GM23338 (cell line): ENCODE results near the gene SNTB2. TPM values are rescaled to one million over a fixed set of nuclear protein-coding genes. Genes with fewer than 3 reads are reported as not detected.

Source experiments
- ATAC-seq: fragments of 200-7000 bp; cut with Tn5 transposase; 3 replicates; pipeline ENCODE4 v1.9.1; 2020
- DNase-seq: peaks from one replicate; pipeline ENCODE4 v3.0.0-alpha.2; 2015; ENCODE audit warnings: low spot score
- H2AFZ ChIP-seq: fragments of 200-600 bp; sonication (generic); 2 replicates; pipeline ENCODE4 v1.8.0; 2016; ENCODE audit warnings: antibody characterized with exemption, mild to moderate bottlenecking, moderate library complexity
- H3F3A ChIP-seq: fragments of 200-600 bp; sonication (generic); replicated peaks from 2 replicates; pipeline ENCODE4 v1.8.0; 2017; ENCODE audit warnings: antibody characterized with exemption, mixed run types, low read depth
- H3K27ac ChIP-seq: fragments of 200-600 bp; sonication (generic); 2 replicates; pipeline ENCODE4 v1.6.1; 2016; ENCODE audit warnings: low read depth
- H3K27me3 ChIP-seq: fragments of 200-600 bp; sonication (generic); 2 replicates; pipeline ENCODE4 v1.8.0; 2016; ENCODE audit warnings: mild to moderate bottlenecking, mixed run types, moderate library complexity; ENCODE audit not compliant: insufficient read depth
- H3K36me3 ChIP-seq: fragments of 200-600 bp; sonication (generic); 2 replicates; pipeline ENCODE4 v1.8.0; 2016; ENCODE audit warnings: mild to moderate bottlenecking; ENCODE audit not compliant: insufficient read depth
- H3K4me1 ChIP-seq: fragments of 200-600 bp; sonication (generic); 2 replicates; pipeline ENCODE4 v1.8.0; 2016; ENCODE audit warnings: mild to moderate bottlenecking, moderate library complexity; ENCODE audit not compliant: insufficient read depth
- H3K4me2 ChIP-seq: fragments of 200-600 bp; sonication (generic); 2 replicates; pipeline ENCODE4 v1.7.1; 2017; ENCODE audit warnings: mixed run types
- H3K4me3 ChIP-seq: fragments of 200-600 bp; sonication (generic); 2 replicates; pipeline ENCODE4 v1.6.1; 2016; ENCODE audit warnings: mixed run types
- H3K79me2 ChIP-seq: fragments of 200-600 bp; sonication (generic); replicated peaks from 2 replicates; pipeline ENCODE4 v1.8.0; 2017; ENCODE audit warnings: mild to moderate bottlenecking; ENCODE audit not compliant: insufficient read depth
- H3K9me2 ChIP-seq: fragments of 200-600 bp; sonication (generic); 2 replicates; pipeline ENCODE4 v1.8.0; 2017; ENCODE audit not compliant: insufficient read depth
- H4K20me1 ChIP-seq: fragments of 200-600 bp; sonication (generic); replicated peaks from 2 replicates; pipeline ENCODE4 v1.8.0; 2017; ENCODE audit warnings: mild to moderate bottlenecking; ENCODE audit not compliant: insufficient read depth
- H3K27ac Mint-ChIP-seq: 2 replicates; pipeline ENCODE4 v1.8.0; 2020; ENCODE audit warnings: inconsistent platforms, mild to moderate bottlenecking, moderate library complexity, mixed read lengths
- H3K27me3 Mint-ChIP-seq: 3 replicates; pipeline ENCODE4 v1.8.0; 2022; ENCODE audit warnings: low read depth, mild to moderate bottlenecking, moderate library complexity, mixed read lengths, inconsistent platforms; ENCODE audit not compliant: insufficient read depth, poor library complexity
- H3K36me3 Mint-ChIP-seq: 3 replicates; pipeline ENCODE4 v1.8.0; 2021; ENCODE audit warnings: low read depth, mild to moderate bottlenecking, inconsistent platforms, moderate library complexity, mixed read lengths
- H3K4me1 Mint-ChIP-seq: 3 replicates; pipeline ENCODE4 v1.8.0; 2020; ENCODE audit warnings: mild to moderate bottlenecking, inconsistent platforms, mixed read lengths
- H3K4me3 Mint-ChIP-seq: 3 replicates; pipeline ENCODE4 v1.8.0; 2021; ENCODE audit warnings: moderate library complexity, mild to moderate bottlenecking, inconsistent platforms, mixed read lengths
- H3K9me3 Mint-ChIP-seq: 3 replicates; pipeline ENCODE4 v1.8.0; 2020; ENCODE audit warnings: moderate library complexity, mild to moderate bottlenecking, inconsistent platforms, mixed read lengths
- CREB1 ChIP-seq: fragments of 250-450 bp; sonication (Bioruptor Pico); IDR thresholded peaks from 2 replicates; pipeline ENCODE4 v1.5.0; 2020; ENCODE audit warnings: low read depth, mild to moderate bottlenecking, moderate library complexity
- CTCF ChIP-seq, 2 experiments: fragments of 200-600 bp in 1 of 2; sonication (generic) in 1 of 2; conservative IDR thresholded peaks; 2 replicates each; pipeline versions ENCODE4 v1.5.1 to v1.6.1; 2016 to 2017; ENCODE audit warnings: antibody characterized with exemption in 2 of 2, low read depth in 2 of 2, mild to moderate bottlenecking in 2 of 2, moderate library complexity in 1 of 2
- EZH2 ChIP-seq: fragments of 200-600 bp; sonication (generic); IDR thresholded peaks from one replicate; pipeline ENCODE4 v1.8.0; 2017; ENCODE audit warnings: antibody characterized with exemption, mild to moderate bottlenecking, low read depth; ENCODE audit not compliant: unreplicated experiment
- EZH2phosphoT487 ChIP-seq: fragments of 200-600 bp; sonication (generic); IDR thresholded peaks from one replicate; pipeline ENCODE4 v1.8.1; 2018; ENCODE audit warnings: antibody characterized with exemption; ENCODE audit not compliant: unreplicated experiment
- JUNB ChIP-seq: IDR thresholded peaks from one replicate; pipeline ENCODE4 v1.6.1; 2016; ENCODE audit warnings: antibody characterized with exemption; ENCODE audit not compliant: unreplicated experiment
- POLR2AphosphoS5 ChIP-seq: IDR thresholded peaks from 2 replicates; pipeline ENCODE4 v1.6.1; 2016; ENCODE audit warnings: antibody characterized with exemption, low read depth
- REST ChIP-seq: IDR thresholded peaks from one replicate; pipeline ENCODE4 v1.6.1; 2018; ENCODE audit warnings: antibody characterized with exemption; ENCODE audit not compliant: unreplicated experiment
- STAT1 ChIP-seq: IDR thresholded peaks from one replicate; pipeline ENCODE4 v1.6.1; 2016; ENCODE audit warnings: antibody characterized with exemption; ENCODE audit not compliant: unreplicated experiment
- ZNF114 ChIP-seq: fragments of 250-450 bp; sonication (Bioruptor Pico); IDR thresholded peaks from 2 replicates; pipeline ENCODE4 v1.5.0; 2020; ENCODE audit warnings: mild to moderate bottlenecking, moderate library complexity
- ZNF331 ChIP-seq: fragments of 250-450 bp; sonication (Bioruptor Pico); IDR thresholded peaks from 2 replicates; pipeline ENCODE4 v1.5.0; 2020; ENCODE audit warnings: low read depth, mild to moderate bottlenecking, moderate library complexity
- ZNF462 ChIP-seq: fragments of 250-450 bp; sonication (Bioruptor Pico); IDR thresholded peaks from 2 replicates; pipeline ENCODE4 v1.5.0; 2020; ENCODE audit warnings: mild to moderate bottlenecking, moderate library complexity
- polyA plus RNA-seq: library from polyadenylated mRNA; unstranded; fragments of >200 nt; fragmentation: Nextera tagmentation; extraction: Ambion mirVana; gene quantifications from 2 replicates; pipeline ENCODE4 v1.2.1, GENCODE V29; 2016
- total RNA-seq: library from RNA; depleted of rRNA; stranded (reverse); fragments of >200 nt; shearing (Covaris generic); gene quantifications from 2 replicates; pipeline ENCODE4 v1.2.3, GENCODE V29; 2014

Gene SNTB2
- total and polyA plus RNA-seq, 2 experiments from 2014 or later, result 4.8 to 42.7 TPM

- no peak overlapping the region for H3K4me3 ChIP-seq
- H3K4me1 ChIP-seq, result no peaks in the 10 kb centered on the region
- H3F3A ChIP-seq, result no peaks in the 10 kb centered on the region
- ATAC-seq (no peak), DNase-seq (no peak)
- peaks cover 12% of the 10 kb centered on the region; the same call in 1 of the 2 replicates for H3K79me2 ChIP-seq
- no peak for TF ChIP-seq STAT1
- no peak for TF ChIP-seq EZH2phosphoT487
- no peak for TF ChIP-seq ZNF462 (CRISPR knock-in tag)
- no peak for TF ChIP-seq EZH2
- no peak for TF ChIP-seq ZNF331
- TF ChIP-seq JUNB, result no peak
- no peak for TF ChIP-seq POLR2AphosphoS5
- no peak for TF ChIP-seq CREB1
- no peak for TF ChIP-seq REST
- TF ChIP-seq CTCF (conservative IDR thresholded peaks at IDR 0.05; ENCODE audit: low read depth in 2 of 2), result no peak
- TF ChIP-seq ZNF114 (CRISPR knock-in tag), result no peak
- no peaks in the 10 kb centered on the region; the same call in 1 of the 2 replicates for H4K20me1 ChIP-seq
- no peaks in the 10 kb centered on the region for H3K36me3 ChIP-seq
- no peak overlapping the region for H2AFZ ChIP-seq
- H3K27me3 ChIP-seq, result no peaks in the 10 kb centered on the region
- no peaks in the 10 kb centered on the region for H3K27me3 Mint-ChIP-seq
- no peak overlapping the region for H3K4me3 Mint-ChIP-seq
- H3K27ac Mint-ChIP-seq, result no peak overlapping the region
- H3K9me3 Mint-ChIP-seq, result no peaks in the 10 kb centered on the region
- H3K4me1 Mint-ChIP-seq, result no peaks in the 10 kb centered on the region
- H3K36me3 Mint-ChIP-seq, result no peaks in the 10 kb centered on the region
- H3K4me2 ChIP-seq, result no peak overlapping the region
- H3K9me2 ChIP-seq, result no peaks in the 10 kb centered on the region
- no peak overlapping the region for H3K27ac ChIP-seq
Observed at GRCh38 chr16:69233124-69233523, 46.2 kb downstream of the SNTB2 start.
